ENCODE measurements around the gene SIPA1L2. TPM values are rescaled to one million over a fixed set of nuclear protein-coding genes. Genes with fewer than 3 reads are reported as not detected.
A peak's percentile ranks its signal among the peaks of the same experiment; 100 is the strongest.

SIPA1L2 gene
- not detected in 2 replicates for total RNA-seq (2013; cell fraction: nucleolus; rRNA removed)
- not detected in 2 replicates for total RNA-seq (2014; rRNA removed)
- not detected in 2 replicates for total RNA-seq (2014; rRNA removed; fragmentation: Illumina TruSeq; extraction: Trizol)
- 0.05 and 0.18 TPM in 2 replicates for total RNA-seq (2021)
- polyA plus RNA-seq (2011; ENCODE audit: low read depth), result 0.03 TPM
- polyA plus RNA-seq (2011; rRNA removed), result 0.01 and 0.03 TPM in 2 replicates
- polyA plus RNA-seq (2011; cell fraction: cytosol; rRNA removed), result 0.02 and 0.03 TPM in 2 replicates
- polyA plus RNA-seq (2011; cell fraction: nucleus; rRNA removed), result 0.01 and 0.09 TPM in 2 replicates
- 0.04 TPM in 1 of 2 replicates, not detected in the other for polyA plus RNA-seq (2012)
- polyA plus RNA-seq (2014; fragmentation: Illumina TruSeq; extraction: Trizol), result 0.11 TPM in 1 of 2 replicates, not detected in the other
- not detected for polyA plus RNA-seq (2014; fragmentation: Nextera tagmentation; extraction: Ambion mirVana)
- polyA plus RNA-seq (2014; rRNA removed), result not detected in 2 replicates
- not detected for polyA plus RNA-seq (2016; fragmentation: Nextera tagmentation; extraction: Ambion mirVana)
- polyA minus RNA-seq (2011; rRNA and poly(A)+ RNA removed), result 0.15 TPM in 2 replicates
- not detected in 2 replicates for polyA minus RNA-seq (2011; cell fraction: cytosol; rRNA and poly(A)+ RNA removed)
- polyA minus RNA-seq (2011; cell fraction: nucleus; rRNA and poly(A)+ RNA removed), result under 0.01 and 0.19 TPM in 2 replicates
- percentile 6 among the genes with signal in this experiment for Bru-seq, nascent RNA
- BruChase-seq, experiment 1, labeled RNA remaining after a 6-hour chase, result percentile 5 among the genes with signal in this experiment
- percentile 9 among the genes with signal in this experiment for BruChase-seq, experiment 2, labeled RNA remaining after a 2-hour chase
- long read RNA-seq, experiment 1, result 0 reads
- long read RNA-seq, experiment 2, partial matches to known transcripts, result 0 of 1 reads
- long read RNA-seq, experiment 2, other reads (novel, unspliced or antisense), result 1 of 1 reads

- Histone ChIP-seq H3K36me3 (ENCODE audit: control insufficient read depth in 2 of 2, insufficient read depth in 2 of 2, low read length in 1 of 2) (no peaks in the 10 kb centered on the region), H4K20me1 (ENCODE audit: control insufficient read depth, insufficient read depth) (no peaks in the 10 kb centered on the region), H3K9ac (ENCODE audit: control insufficient read depth, insufficient read depth, low read length) (no peak within 1 kb of the TSS), H3K9me3 (replicated peaks; ENCODE audit: control insufficient read depth, insufficient read depth, low read length) (no peaks in the 10 kb centered on the region), H3K27me3 (replicated peaks in 1 of 2; ENCODE audit: control insufficient read depth in 2 of 2, insufficient read depth in 2 of 2, low read length in 1 of 2) (peaks cover 2 to 22% of the 10 kb centered on the region in 2 experiments; a peak in 3 of 4 replicates), H3K79me2 (ENCODE audit: control insufficient read depth, insufficient read depth, low read length) (no peaks in the 10 kb centered on the region), H3K4me2 (ENCODE audit: control insufficient read depth, insufficient read depth) (peak within 1 kb of the TSS; percentile 98), H2AFZ (ENCODE audit: control insufficient read depth, low read depth, low read length) (peak within 1 kb of the TSS; percentile 69), H3K4me3 (peak within 1 kb of the TSS; percentile 83), H3K4me1 (ENCODE audit: control insufficient read depth, insufficient read depth, low read length) (no peaks in the 10 kb centered on the region), H3K27ac (ENCODE audit: control insufficient read depth, insufficient read depth) (no peak within 1 kb of the TSS)
- FAIRE-seq, result no peak
- peak; percentile 8 for DNase-seq (ENCODE audit: low read depth, low spot score)
- ATAC-seq, result peak; percentile 100
- ChIA-PET POLR2A (no interaction called here), RAD21 (ENCODE audit: unreplicated experiment) (no interaction called here), SMC1A (ENCODE audit: uncharacterized antibody, unreplicated experiment) (no interaction called here), CTCF (no interaction called here)
- BruUV-seq (replicated peaks), result no TSS peak
- in situ Hi-C loops (cut with MboI), result loop anchor here (5.0 to 10.0 kb wide), 2 partner anchors 395 to 607 kb away; no protein-coding TSS in a partner anchor
- 2% methylated on average over 35 of the region's 98 CpGs for WGBS (ENCODE audit: insufficient coverage, insufficient replicate concordance, low lambda C conversion rate, missing lambda C conversion rate)
- intact Hi-C loops (cut with micrococcal nuclease; ENCODE audit: unreplicated experiment), result loop anchor here (10.0 kb wide), 1 partner anchor 325 kb away; the partner anchor contains the start of gene NTPCR
- TF ChIP-seq IKZF2 (IDR thresholded peaks at IDR 0.05) (no peak), CTCF (IDR thresholded peaks at IDR 0.05 in 2 of 3, conservative IDR thresholded peaks at IDR 0.05 in 1 of 3; ENCODE audit: control insufficient read depth in 2 of 3, extremely low read depth in 1 of 3, insufficient read depth in 1 of 3, low read depth in 3 of 3, low read length in 3 of 3) (peak in 2 of 3 experiments; percentile 29 to 41; a peak in 4 of 6 replicates), DPF2 (IDR thresholded peaks at IDR 0.05) (peak; percentile 72; the same call in 1 of the 2 replicates), IRF3 (IDR thresholded peaks at IDR 0.05) (peak; percentile 64; the same call in 1 of the 2 replicates), RAD21 (IDR thresholded peaks at IDR 0.05; ENCODE audit: insufficient read depth, low read depth, low read length) (peak; percentile 25; the same call in 1 of the 2 replicates), NFYB (IDR thresholded peaks at IDR 0.05; ENCODE audit: insufficient read depth, low read depth, low read length) (peak; percentile 95), STAT1 (conservative IDR thresholded peaks at IDR 0.05) (no peak), FOS (IDR thresholded peaks at IDR 0.05; ENCODE audit: borderline replicate concordance, extremely low read depth, insufficient read length) (peak; percentile 72), MTA2 (IDR thresholded peaks at IDR 0.05; ENCODE audit: low read depth) (no peak), USF2 (IDR thresholded peaks at IDR 0.05; ENCODE audit: borderline replicate concordance, low read depth, low read length) (no peak), SMC3 (IDR thresholded peaks at IDR 0.05; ENCODE audit: borderline replicate concordance, low read length) (0 out of 2 replicates have a peak, but pooled peaks have one; percentile 13), CHD2 (IDR thresholded peaks at IDR 0.05; ENCODE audit: borderline replicate concordance, low read depth, low read length) (peak; percentile 71; the same call in 1 of the 2 replicates), PKNOX1 (IDR thresholded peaks at IDR 0.05) (peak; percentile 92), SIN3A (IDR thresholded peaks at IDR 0.05; ENCODE audit: low read depth, low read length) (no peak)
Observed at GRCh38 chr1:232630047-232630893, at the start of gene SIPA1L2. TSS of gene SIPA1L2 (minus strand) at chr1:232630133. CDS start at chr1:232515339, 114,794 bp downstream.

All from GM12878 (cell line).